Measurements from ENCODE around the gene ZFAND3. TPM values are rescaled to one million over a fixed set of nuclear protein-coding genes. Genes with fewer than 3 reads are reported as not detected.

Gene ZFAND3
- total RNA-seq, 6 donors from 2014 or later: 26.2 to 66.4 (median 55.5) TPM

DNA sequence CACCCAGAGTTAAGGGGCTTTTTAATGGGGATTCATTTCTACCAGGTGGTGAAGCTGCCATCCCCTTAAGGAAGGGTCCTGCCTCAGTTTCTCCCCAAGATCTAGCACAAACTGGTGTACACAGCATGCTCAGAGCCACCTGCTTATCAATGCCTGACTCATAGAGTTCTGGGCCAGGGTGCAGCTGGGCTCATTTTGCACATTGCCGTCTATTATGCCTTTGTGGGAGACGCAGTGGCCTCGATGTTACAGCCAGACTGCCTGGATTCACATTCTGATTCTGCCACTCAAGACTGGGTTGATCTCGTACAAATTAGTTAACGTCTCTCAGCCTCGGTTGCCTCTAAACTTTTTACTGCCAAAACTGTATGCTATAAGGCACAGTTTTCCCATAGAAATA lies 365.7 kb downstream of the ZFAND3 start:
- Histone ChIP-seq H3K36me3 (peaks cover 0 to 4% (median 2%) of the 10 kb centered on the region in 4 donors), H3K27ac (no peak overlapping the region), H3K4me1 (no peaks in the 10 kb centered on the region), H3K4me3 (no peak overlapping the region), H3K9me3 (no peaks in the 10 kb centered on the region), H3K27me3 (no peaks in the 10 kb centered on the region)
- TF ChIP-seq POLR2A (IDR thresholded peaks at IDR 0.05): no peak
- no peak for TF ChIP-seq EP300 (IDR thresholded peaks at IDR 0.05)
- TF ChIP-seq, protein P1, sequence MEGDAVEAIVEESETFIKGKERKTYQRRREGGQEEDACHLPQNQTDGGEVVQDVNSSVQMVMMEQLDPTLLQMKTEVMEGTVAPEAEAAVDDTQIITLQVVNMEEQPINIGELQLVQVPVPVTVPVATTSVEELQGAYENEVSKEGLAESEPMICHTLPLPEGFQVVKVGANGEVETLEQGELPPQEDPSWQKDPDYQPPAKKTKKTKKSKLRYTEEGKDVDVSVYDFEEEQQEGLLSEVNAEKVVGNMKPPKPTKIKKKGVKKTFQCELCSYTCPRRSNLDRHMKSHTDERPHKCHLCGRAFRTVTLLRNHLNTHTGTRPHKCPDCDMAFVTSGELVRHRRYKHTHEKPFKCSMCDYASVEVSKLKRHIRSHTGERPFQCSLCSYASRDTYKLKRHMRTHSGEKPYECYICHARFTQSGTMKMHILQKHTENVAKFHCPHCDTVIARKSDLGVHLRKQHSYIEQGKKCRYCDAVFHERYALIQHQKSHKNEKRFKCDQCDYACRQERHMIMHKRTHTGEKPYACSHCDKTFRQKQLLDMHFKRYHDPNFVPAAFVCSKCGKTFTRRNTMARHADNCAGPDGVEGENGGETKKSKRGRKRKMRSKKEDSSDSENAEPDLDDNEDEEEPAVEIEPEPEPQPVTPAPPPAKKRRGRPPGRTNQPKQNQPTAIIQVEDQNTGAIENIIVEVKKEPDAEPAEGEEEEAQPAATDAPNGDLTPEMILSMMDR (IDR thresholded peaks at IDR 0.05): no peak
- no peak for TF ChIP-seq POLR2AphosphoS5 (IDR thresholded peaks at IDR 0.05)
- ATAC-seq (ENCODE audit: low FRiP score in 2 of 2) (no peak), DNase-seq (peak in 1 of 2 donors; percentile 8)
- 92 to 96% methylated on average over 6 of the region's 6 CpGs for WGBS, 2 donors

DNA sequence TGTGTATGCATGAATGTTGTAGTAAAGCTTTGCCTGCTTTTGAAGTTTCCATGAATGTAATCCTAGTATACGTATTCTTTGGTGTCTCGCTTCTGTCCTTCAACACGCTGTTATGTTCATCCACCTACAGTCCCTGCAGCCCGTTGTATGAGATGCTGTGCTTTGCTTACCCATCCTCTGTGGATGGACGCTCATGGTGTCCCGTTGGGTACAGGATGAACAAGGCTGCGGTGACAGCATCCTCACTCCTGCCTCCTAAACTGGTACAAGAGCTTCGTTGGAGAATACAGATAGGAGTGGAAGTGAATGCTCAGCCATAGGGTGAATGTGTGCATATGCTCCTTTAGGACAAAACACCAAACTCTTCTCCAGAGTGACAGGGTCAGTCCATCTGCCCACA lies 366.2 kb downstream of the ZFAND3 start:
- TF ChIP-seq, protein P1 (IDR thresholded peaks at IDR 0.05): no peak
- no peak for TF ChIP-seq EP300 (IDR thresholded peaks at IDR 0.05)
- no peak for TF ChIP-seq POLR2AphosphoS5 (IDR thresholded peaks at IDR 0.05)
- no peak for TF ChIP-seq POLR2A (IDR thresholded peaks at IDR 0.05)
- WGBS, 2 donors: 96 to 97% methylated on average over 8 of the region's 8 CpGs
- Histone ChIP-seq H3K4me1 (no peaks in the 10 kb centered on the region), H3K27ac (no peak overlapping the region), H3K27me3 (no peaks in the 10 kb centered on the region), H3K36me3 (peaks cover 0 to 4% (median 2%) of the 10 kb centered on the region in 4 donors), H3K4me3 (no peak overlapping the region), H3K9me3 (no peaks in the 10 kb centered on the region)
- ATAC-seq (ENCODE audit: low FRiP score in 2 of 2) (no peak), DNase-seq (peak in 1 of 2 donors; percentile 3)

DNA sequence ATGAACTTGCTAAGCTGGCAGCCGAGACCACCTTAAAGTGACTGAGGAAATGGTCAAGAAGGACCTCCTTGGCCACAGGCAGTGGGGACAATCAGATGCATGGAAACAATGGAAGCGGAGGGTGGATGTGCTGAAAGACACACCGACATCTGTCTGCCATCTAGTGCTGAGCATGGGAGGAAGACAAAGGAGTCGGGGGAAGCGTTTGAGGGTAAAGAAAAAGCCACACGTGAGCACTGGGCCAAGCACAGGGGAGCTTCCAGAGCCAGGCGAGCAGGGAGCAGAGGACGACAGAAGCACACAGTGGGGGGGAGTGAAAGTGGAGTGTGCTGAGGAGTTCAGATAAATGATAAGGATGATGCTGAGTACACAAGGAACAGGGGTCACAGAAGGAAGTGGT lies 367.8 kb downstream of the ZFAND3 start:
- Histone ChIP-seq H3K4me1 (no peaks in the 10 kb centered on the region), H3K4me3 (no peak overlapping the region), H3K27me3 (no peaks in the 10 kb centered on the region), H3K9me3 (no peaks in the 10 kb centered on the region), H3K27ac (no peak overlapping the region), H3K36me3 (peaks cover 0 to 8% (median 4%) of the 10 kb centered on the region in 4 donors)
- no peak for ATAC-seq (ENCODE audit: low FRiP score in 2 of 2)
- 83 to 91% methylated on average over 8 of the region's 8 CpGs for WGBS, 2 donors
- DNase-seq: peak in 1 of 2 donors; percentile 10
- TF ChIP-seq POLR2A (IDR thresholded peaks at IDR 0.05) (no peak), POLR2AphosphoS5 (IDR thresholded peaks at IDR 0.05) (no peak), EP300 (IDR thresholded peaks at IDR 0.05) (no peak)
- TF ChIP-seq, protein P1 (IDR thresholded peaks at IDR 0.05): no peak

DNA sequence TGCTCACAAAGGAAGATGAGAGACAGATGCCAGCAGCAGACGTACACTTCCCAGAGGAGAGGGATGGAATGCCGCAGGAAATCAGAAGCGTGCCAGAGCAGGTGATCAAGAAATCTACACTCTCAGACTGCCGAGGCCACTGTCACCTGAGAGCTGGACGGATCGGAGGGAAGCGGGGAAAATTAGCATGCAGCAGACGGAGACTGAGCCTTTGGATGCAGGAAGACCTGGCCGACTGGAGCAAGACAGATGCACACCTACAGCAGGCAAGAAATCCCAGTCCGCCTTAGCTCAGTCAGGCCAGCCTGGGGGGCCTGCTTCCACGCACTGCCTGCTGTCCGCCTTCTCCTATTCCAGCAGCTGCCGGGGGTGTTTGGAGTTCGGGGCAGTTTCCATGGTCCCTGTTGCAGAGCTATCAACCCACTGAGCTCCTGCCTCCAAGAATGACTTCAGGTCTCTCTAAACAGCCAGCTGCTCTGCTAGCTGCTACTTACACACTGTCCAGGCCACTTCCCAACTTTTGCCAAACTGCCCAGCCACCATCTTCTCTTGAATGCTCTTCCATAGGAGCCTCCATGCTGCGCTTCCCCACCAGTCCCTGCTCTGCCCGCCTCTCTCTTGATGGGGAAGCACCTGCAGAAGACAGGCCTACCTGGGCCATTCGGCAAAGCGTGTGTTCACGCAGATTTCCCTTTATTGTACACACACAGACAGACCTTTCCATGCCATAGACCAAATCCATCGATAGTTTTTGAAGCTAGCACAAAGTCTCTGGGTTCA lies 368.5 kb downstream of the ZFAND3 start:
- TF ChIP-seq POLR2A (IDR thresholded peaks at IDR 0.05) (no peak), POLR2AphosphoS5 (IDR thresholded peaks at IDR 0.05) (no peak), EP300 (IDR thresholded peaks at IDR 0.05) (no peak)
- TF ChIP-seq, protein P1 (IDR thresholded peaks at IDR 0.05): no peak
- DNase-seq (peak in 1 of 2 donors; percentile 8), ATAC-seq (ENCODE audit: low FRiP score in 2 of 2) (peak in 1 of 2 donors; percentile 24)
- Histone ChIP-seq H3K27me3 (no peaks in the 10 kb centered on the region), H3K36me3 (peaks cover 0 to 11% (median 4%) of the 10 kb centered on the region in 4 donors), H3K4me1 (no peaks in the 10 kb centered on the region), H3K27ac (no peak overlapping the region), H3K4me3 (no peak overlapping the region), H3K9me3 (no peaks in the 10 kb centered on the region)
- WGBS, 2 donors: 96% methylated on average over 20 of the region's 20 CpGs

All from upper lobe of left lung (tissue), 6 donors.